PC-3 (cell line): ENCODE results near the gene THY1. TPM values are rescaled to one million over a fixed set of nuclear protein-coding genes. Genes with fewer than 3 reads are reported as not detected.

Source experiments
- ATAC-seq: fragments of 200-7000 bp; cut with Tn5 transposase; 2 replicates; pipeline ENCODE4 v1.9.1; 2020; ENCODE audit warnings: mild to moderate bottlenecking, moderate library complexity
- BruUV-seq: library from RNA; stranded (reverse); fragments of 400-500 nt; replicated peaks from 2 replicates; lab custom pipeline; 2021; lab: Mats Ljungman, UMichigan
- CTCF ChIA-PET: fragments of 300-600 bp; sonication (Branson Sonifier 250); formaldehyde crosslinking; loops from one replicate; lab custom pipeline; 2022; ENCODE audit warnings: antibody characterized with exemption; lab: Charles Lee
- POLR2A ChIA-PET: fragments of 300-600 bp; sonication (Branson Sonifier 250); formaldehyde crosslinking; loops from one replicate; lab custom pipeline; 2022; ENCODE audit warnings: antibody characterized with exemption; ENCODE audit not compliant: unreplicated experiment; lab: Charles Lee
- DNase-seq: peaks from one replicate; pipeline ENCODE4 v3.0.0-alpha.2; 2015
- H2AFZ ChIP-seq: fragments of 300-600 bp; sonication (generic); 2 replicates; pipeline ENCODE4 v1.6.0; 2016; ENCODE audit warnings: antibody characterized with exemption, low read length
- H3F3A ChIP-seq: fragments of 300-600 bp; sonication (generic); one replicate; pipeline ENCODE4 v1.6.0; 2017; ENCODE audit warnings: antibody characterized with exemption, low read length, control low read depth, mild to moderate bottlenecking; ENCODE audit not compliant: unreplicated experiment
- H3K27ac ChIP-seq: fragments of 300-600 bp; sonication (generic); 2 replicates; pipeline ENCODE4 v1.5.1; 2016; ENCODE audit warnings: mild to moderate bottlenecking, low read length
- H3K27me3 ChIP-seq: fragments of 300-600 bp; sonication (generic); 2 replicates; pipeline ENCODE4 v1.6.1; 2016; ENCODE audit warnings: low read length, mixed read lengths
- H3K36me3 ChIP-seq: fragments of 300-600 bp; sonication (generic); 2 replicates; pipeline ENCODE4 v1.6.1; 2016; ENCODE audit warnings: low read depth, mixed run types, low read length, mixed read lengths
- H3K4me1 ChIP-seq: fragments of 300-600 bp; sonication (generic); 2 replicates; pipeline ENCODE4 v1.5.1; 2016; ENCODE audit warnings: low read length; ENCODE audit not compliant: insufficient read depth
- H3K4me2 ChIP-seq: fragments of 300-600 bp; sonication (generic); 2 replicates; pipeline ENCODE4 v1.6.0; 2016; ENCODE audit warnings: low read length
- H3K4me3 ChIP-seq: fragments of 300-600 bp; sonication (generic); 2 replicates; pipeline ENCODE4 v1.5.1; 2016; ENCODE audit warnings: mild to moderate bottlenecking, low read length, mixed read lengths
- H3K79me2 ChIP-seq: fragments of 300-600 bp; sonication (generic); 2 replicates; pipeline ENCODE4 v1.6.1; 2017; ENCODE audit warnings: low read length, mixed read lengths
- H3K9ac ChIP-seq: fragments of 300-600 bp; sonication (generic); 2 replicates; pipeline ENCODE4 v1.6.0; 2016; ENCODE audit warnings: mild to moderate bottlenecking, low read length
- H3K9me2 ChIP-seq: fragments of 300-600 bp; sonication (generic); replicated peaks from 2 replicates; pipeline ENCODE4 v1.6.1; 2016; ENCODE audit warnings: mixed run types, low read length, mixed read lengths
- H3K9me3 ChIP-seq: fragments of 300-600 bp; sonication (generic); 2 replicates; pipeline ENCODE4 v1.6.1; 2016; ENCODE audit warnings: low read length, mixed read lengths
- H4K20me1 ChIP-seq: fragments of 300-600 bp; sonication (generic); 2 replicates; pipeline ENCODE4 v1.6.1; 2016; ENCODE audit warnings: low read length, mixed read lengths
- EZH2 ChIP-seq: fragments of 300-600 bp; sonication (generic); IDR thresholded peaks from one replicate; pipeline ENCODE4 v1.6.1; 2017; ENCODE audit warnings: antibody characterized with exemption, mild to moderate bottlenecking, low read length; ENCODE audit not compliant: unreplicated experiment
- EZH2phosphoT487 ChIP-seq: fragments of 300-600 bp; sonication (generic); IDR thresholded peaks from 2 replicates; pipeline ENCODE4 v1.6.1; 2018; ENCODE audit warnings: mild to moderate bottlenecking, antibody characterized with exemption, low read length, borderline replicate concordance
- intact Hi-C: fragments of 100-400 bp; cut with micrococcal nuclease; formaldehyde crosslinking; loops from 2 replicates; pipeline ENCODE4 v1.9.0; 2023
- total RNA-seq: library from RNA; depleted of rRNA; stranded (reverse); fragments of >200 nt; gene quantifications from 2 replicates; pipeline ENCODE4 v1.2.3, GENCODE V29; 2014
- TF ChIP-seq, protein P1 (sequence below): fragments of 300-600 bp; sonication (generic); conservative IDR thresholded peaks from 2 replicates; pipeline ENCODE4 v1.5.1; 2017; ENCODE audit warnings: antibody characterized with exemption, low read depth, mild to moderate bottlenecking, low read length

The THY1 gene
- total RNA-seq, 1 experiment from 2014 or later = not detected

GRCh38 chr11:119376197-119376847, 46.6 kb downstream of the THY1 start:
- no peak overlapping the region for H3K9ac ChIP-seq
- H3K9me2 ChIP-seq = no peaks in the 10 kb centered on the region
- no peaks in the 10 kb centered on the region for H3K9me3 ChIP-seq
- POLR2A ChIA-PET = no interaction called here
- H3K4me2 ChIP-seq = no peak overlapping the region
- H3K27ac ChIP-seq = no peak overlapping the region
- CTCF ChIA-PET = no interaction called here
- BruUV-seq = no TSS peak
- H3K36me3 ChIP-seq = no peaks in the 10 kb centered on the region
- no peaks in the 10 kb centered on the region for H3K79me2 ChIP-seq
- DNase-seq (no peak), ATAC-seq (no peak)
- no peaks in the 10 kb centered on the region for H3K27me3 ChIP-seq
- no peak overlapping the region for H3K4me3 ChIP-seq
- no peak for TF ChIP-seq EZH2
- TF ChIP-seq, protein P1, sequence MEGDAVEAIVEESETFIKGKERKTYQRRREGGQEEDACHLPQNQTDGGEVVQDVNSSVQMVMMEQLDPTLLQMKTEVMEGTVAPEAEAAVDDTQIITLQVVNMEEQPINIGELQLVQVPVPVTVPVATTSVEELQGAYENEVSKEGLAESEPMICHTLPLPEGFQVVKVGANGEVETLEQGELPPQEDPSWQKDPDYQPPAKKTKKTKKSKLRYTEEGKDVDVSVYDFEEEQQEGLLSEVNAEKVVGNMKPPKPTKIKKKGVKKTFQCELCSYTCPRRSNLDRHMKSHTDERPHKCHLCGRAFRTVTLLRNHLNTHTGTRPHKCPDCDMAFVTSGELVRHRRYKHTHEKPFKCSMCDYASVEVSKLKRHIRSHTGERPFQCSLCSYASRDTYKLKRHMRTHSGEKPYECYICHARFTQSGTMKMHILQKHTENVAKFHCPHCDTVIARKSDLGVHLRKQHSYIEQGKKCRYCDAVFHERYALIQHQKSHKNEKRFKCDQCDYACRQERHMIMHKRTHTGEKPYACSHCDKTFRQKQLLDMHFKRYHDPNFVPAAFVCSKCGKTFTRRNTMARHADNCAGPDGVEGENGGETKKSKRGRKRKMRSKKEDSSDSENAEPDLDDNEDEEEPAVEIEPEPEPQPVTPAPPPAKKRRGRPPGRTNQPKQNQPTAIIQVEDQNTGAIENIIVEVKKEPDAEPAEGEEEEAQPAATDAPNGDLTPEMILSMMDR = no peak
- no peak for TF ChIP-seq EZH2phosphoT487
- intact Hi-C loops = no loop called here
- no peak overlapping the region for H2AFZ ChIP-seq
- H3F3A ChIP-seq = no peaks in the 10 kb centered on the region
- H4K20me1 ChIP-seq = no peaks in the 10 kb centered on the region
- H3K4me1 ChIP-seq = peaks cover 20% of the 10 kb centered on the region

DNA sequence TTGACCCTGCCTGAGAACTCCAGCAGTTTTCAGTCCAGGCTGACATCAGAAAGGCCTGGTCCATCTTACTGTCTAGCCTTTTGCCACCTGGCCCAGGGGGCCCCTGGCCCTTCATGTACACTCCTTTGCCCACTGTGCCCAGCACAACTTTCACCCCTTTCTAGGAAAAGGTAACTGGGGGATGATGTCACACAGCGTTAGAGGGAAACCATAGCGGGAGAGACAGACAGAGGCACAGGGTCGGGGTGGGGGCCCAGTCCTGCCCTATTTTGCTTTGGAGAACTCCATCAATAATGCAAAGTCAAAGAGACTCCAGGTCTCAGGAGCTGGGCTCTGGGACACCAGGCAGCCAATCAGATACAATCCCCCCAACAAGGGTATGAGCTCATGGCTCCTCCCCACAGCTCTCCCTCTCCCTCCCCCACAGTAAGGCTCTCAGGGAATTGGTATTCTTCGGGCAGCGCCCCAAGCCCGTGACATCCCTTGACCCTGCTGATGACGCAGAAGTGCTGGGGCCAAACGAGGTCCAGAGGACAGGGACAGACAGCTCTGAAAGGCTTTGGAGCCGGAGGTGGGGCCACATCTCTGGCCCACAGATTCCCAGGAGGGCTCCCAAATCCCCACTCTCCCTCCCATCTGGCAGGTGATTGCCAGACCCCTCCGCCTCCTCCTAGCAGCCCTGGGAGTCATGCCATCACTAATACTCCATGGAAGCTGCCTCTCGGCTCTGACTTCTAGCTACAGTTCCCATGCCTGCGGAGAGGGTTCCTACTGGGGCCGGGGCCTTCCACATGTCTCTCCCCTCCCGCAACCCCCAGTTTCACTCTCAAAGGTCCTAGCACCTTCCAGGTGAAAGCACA, 47.4 kb downstream of the THY1 start:
- no peaks in the 10 kb centered on the region for H3K36me3 ChIP-seq
- no peak overlapping the region for H3K27ac ChIP-seq
- H3K27me3 ChIP-seq = no peaks in the 10 kb centered on the region
- H3K4me3 ChIP-seq = no peak overlapping the region
- ATAC-seq (no peak), DNase-seq (no peak)
- no peaks in the 10 kb centered on the region for H3K9me3 ChIP-seq
- H3K9ac ChIP-seq = no peak overlapping the region
- no peaks in the 10 kb centered on the region for H3F3A ChIP-seq
- H3K4me2 ChIP-seq = no peak overlapping the region
- H3K79me2 ChIP-seq = no peaks in the 10 kb centered on the region
- intact Hi-C loops = no loop called here
- H3K9me2 ChIP-seq = no peaks in the 10 kb centered on the region
- CTCF ChIA-PET = interaction anchor here (2.1 kb wide), 1 partner anchor 19 kb away, joined by 15 read pairs; no protein-coding TSS in a partner anchor
- no peak overlapping the region for H2AFZ ChIP-seq
- no TSS peak for BruUV-seq
- peaks cover 14% of the 10 kb centered on the region for H3K4me1 ChIP-seq
- H4K20me1 ChIP-seq = no peaks in the 10 kb centered on the region
- POLR2A ChIA-PET = no interaction called here
- TF ChIP-seq, protein P1 = no peak
